Gastroesophageal sphincter (tissue), 4 donors: ENCODE data around the gene SLC23A2. TPM values are rescaled to one million over a fixed set of nuclear protein-coding genes. Genes with fewer than 3 reads are reported as not detected.

Experiments used
- ATAC-seq: fragments of 150-250 bp; one replicate; pipeline ENCODE4 v1.9.1; 2016; ENCODE audit warnings: mild to moderate bottlenecking, moderate library complexity
- H3K27ac ChIP-seq, 4 donors: fragments of 200-600 bp; sonication (generic) in 3 of 4; 1 replicate in 3 of 4; 2 replicates in 1 of 4; pipeline ENCODE4 v1.5.1; 2016 to 2019
- H3K27me3 ChIP-seq: fragments of 200-600 bp; sonication (generic); one replicate; pipeline ENCODE4 v1.5.1; 2019
- H3K36me3 ChIP-seq, 2 donors: fragments of 200-600 bp; sonication (generic); one replicate each; pipeline ENCODE4 v1.5.1; 2019; ENCODE audit warnings: control low read depth in 1 of 2
- H3K4me1 ChIP-seq, 3 donors: fragments of 200-600 bp; sonication (generic); 1 replicate in 2 of 3; 2 replicates in 1 of 3; pipeline ENCODE4 v1.5.1; 2016 to 2019; ENCODE audit warnings: control low read depth in 2 of 3
- H3K4me3 ChIP-seq, 2 donors: fragments of 200-600 bp; sonication (generic); one replicate each; pipeline ENCODE4 v1.5.1; 2019; ENCODE audit warnings: mild to moderate bottlenecking in 1 of 2, moderate library complexity in 1 of 2
- H3K9me3 ChIP-seq, 3 donors: fragments of 200-600 bp; sonication (generic); one replicate each; pipeline ENCODE4 v1.5.1; 2017 to 2019; ENCODE audit warnings: control low read depth in 2 of 3
- EP300 ChIP-seq: sonication (generic); formaldehyde crosslinking; IDR thresholded peaks from one replicate; pipeline ENCODE4 v1.6.1; 2017; ENCODE audit warnings: antibody characterized with exemption, mild to moderate bottlenecking
- POLR2A ChIP-seq, 2 donors: fragments of 450-650 bp; IDR thresholded peaks; one replicate each; pipeline ENCODE4 v1.6.1; 2017; ENCODE audit warnings: antibody characterized with exemption in 2 of 2, mild to moderate bottlenecking in 2 of 2, moderate library complexity in 1 of 2
- POLR2AphosphoS5 ChIP-seq: sonication (generic); formaldehyde crosslinking; IDR thresholded peaks from one replicate; pipeline ENCODE4 v1.6.1; 2017; ENCODE audit warnings: antibody characterized with exemption
- WGBS, 2 donors: methylation state at CpG; one replicate each; pipeline ENCODE4 v1.1.5; 2018; ENCODE audit warnings: low coverage in 1 of 2; 5-methylcytosine and 5-hydroxymethylcytosine counted together
- total RNA-seq, 4 donors: library from RNA; depleted of rRNA; stranded (reverse); fragments of >200 nt; gene quantifications; one replicate each; pipeline ENCODE4 v1.1.0, GENCODE V29; 2016
- TF ChIP-seq, protein P1 (sequence below), 4 experiments: fragments of 200-600 bp in 2 of 4; fragments of 450-650 bp in 2 of 4; sonication (generic) in 1 of 4; IDR thresholded peaks; one replicate each; pipeline ENCODE4 v1.5.1; 2017 to 2019; ENCODE audit warnings: antibody characterized with exemption in 4 of 4, mild to moderate bottlenecking in 2 of 4, moderate library complexity in 2 of 4

Gene SLC23A2
- total RNA-seq, 4 donors from 2014 or later, result 11.5 to 19.1 (median 15.1) TPM

DNA sequence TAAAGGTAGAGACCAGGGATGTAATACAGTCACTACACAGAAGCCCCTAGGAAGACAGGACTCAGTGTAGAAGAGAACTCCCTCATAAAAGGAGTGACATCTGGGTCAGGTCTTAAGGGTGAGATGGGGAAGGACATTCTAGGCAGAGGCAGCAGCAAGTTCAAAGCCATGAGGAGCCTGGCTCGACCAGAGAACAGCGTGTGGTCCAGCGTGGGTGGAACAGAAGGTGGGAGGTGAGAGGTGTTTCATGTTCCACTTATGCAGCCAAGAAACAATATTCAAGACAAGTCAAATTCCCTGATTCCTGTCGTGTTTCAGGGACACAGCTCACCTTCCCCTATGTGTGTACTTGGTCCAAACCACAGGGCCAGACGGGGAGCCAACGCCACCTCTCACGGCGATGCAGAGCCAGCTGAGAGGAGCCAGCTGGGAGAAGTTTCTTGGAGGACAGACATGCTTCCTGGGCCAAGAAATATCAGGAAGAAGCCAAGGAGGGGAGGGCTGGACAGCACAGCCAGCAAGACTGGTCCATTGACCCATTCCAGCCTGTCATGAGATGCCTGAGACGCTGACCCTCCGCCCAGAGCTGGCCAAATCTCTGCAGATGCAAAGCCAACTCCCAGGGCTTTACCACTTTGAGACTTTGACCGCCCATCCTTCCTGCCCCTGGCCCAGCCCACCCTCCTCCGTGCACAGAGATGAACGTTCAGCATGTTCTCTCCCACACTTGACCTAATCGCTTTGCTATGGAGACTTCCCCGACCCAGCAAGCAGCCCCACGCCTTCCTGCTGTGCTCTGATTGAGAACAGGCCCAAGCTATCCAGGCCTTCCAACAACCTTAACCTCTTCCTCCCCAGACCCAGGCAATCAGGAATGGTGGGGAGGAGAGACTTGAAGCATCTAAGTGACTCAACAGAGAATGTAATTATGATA lies 165.8 kb downstream of the SLC23A2 start:
- peak; percentile 78 for ATAC-seq
- Histone ChIP-seq H3K4me1 (peaks cover 0 to 24% (median 0%) of the 10 kb centered on the region in 3 donors), H3K9me3 (no peaks in the 10 kb centered on the region), H3K27ac (peak overlapping the region in 3 of 4 donors; percentile 9 to 60 (median 53)), H3K27me3 (no peaks in the 10 kb centered on the region), H3K36me3 (no peaks in the 10 kb centered on the region), H3K4me3 (no peak overlapping the region)
- TF ChIP-seq, protein P1, sequence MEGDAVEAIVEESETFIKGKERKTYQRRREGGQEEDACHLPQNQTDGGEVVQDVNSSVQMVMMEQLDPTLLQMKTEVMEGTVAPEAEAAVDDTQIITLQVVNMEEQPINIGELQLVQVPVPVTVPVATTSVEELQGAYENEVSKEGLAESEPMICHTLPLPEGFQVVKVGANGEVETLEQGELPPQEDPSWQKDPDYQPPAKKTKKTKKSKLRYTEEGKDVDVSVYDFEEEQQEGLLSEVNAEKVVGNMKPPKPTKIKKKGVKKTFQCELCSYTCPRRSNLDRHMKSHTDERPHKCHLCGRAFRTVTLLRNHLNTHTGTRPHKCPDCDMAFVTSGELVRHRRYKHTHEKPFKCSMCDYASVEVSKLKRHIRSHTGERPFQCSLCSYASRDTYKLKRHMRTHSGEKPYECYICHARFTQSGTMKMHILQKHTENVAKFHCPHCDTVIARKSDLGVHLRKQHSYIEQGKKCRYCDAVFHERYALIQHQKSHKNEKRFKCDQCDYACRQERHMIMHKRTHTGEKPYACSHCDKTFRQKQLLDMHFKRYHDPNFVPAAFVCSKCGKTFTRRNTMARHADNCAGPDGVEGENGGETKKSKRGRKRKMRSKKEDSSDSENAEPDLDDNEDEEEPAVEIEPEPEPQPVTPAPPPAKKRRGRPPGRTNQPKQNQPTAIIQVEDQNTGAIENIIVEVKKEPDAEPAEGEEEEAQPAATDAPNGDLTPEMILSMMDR (IDR thresholded peaks at IDR 0.05), result no peak
- TF ChIP-seq POLR2AphosphoS5, result peak; percentile 22
- WGBS, 2 donors, result 25 to 34% methylated on average over 7 to 8 of the region's 16 CpGs

DNA sequence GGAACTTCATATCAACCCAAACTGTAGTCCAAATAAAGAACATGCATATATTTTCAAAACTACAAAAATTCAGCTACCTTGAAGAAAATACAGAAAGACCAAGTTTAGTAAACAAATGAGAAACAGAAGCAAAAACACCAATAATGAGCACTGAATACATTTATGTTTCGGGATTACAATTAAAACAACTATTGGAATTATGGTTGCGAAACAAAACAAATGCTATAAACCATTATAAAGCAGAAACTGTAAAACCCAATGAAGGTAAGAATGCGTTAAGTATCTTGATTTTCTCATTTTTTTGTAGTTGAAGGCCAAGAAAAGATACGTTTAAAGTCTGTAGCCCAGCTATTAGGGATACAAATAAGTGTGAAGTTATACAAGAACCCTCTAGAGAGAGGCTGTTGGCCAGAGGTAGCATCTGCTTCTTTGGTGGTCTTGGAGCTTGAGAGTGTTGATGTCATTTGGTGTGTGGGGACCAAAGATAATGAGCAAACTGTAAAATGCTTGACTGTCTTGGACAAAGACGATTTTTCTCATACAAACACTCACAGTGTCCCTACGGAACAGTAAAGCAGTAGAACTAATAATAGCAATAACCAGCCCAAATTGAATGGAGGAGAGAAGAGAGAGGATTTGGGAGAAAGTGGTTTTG lies 168.1 kb downstream of the SLC23A2 start:
- Histone ChIP-seq H3K9me3 (no peaks in the 10 kb centered on the region), H3K4me1 (peaks cover 0 to 31% (median 0%) of the 10 kb centered on the region in 3 donors), H3K36me3 (no peaks in the 10 kb centered on the region), H3K27me3 (no peaks in the 10 kb centered on the region), H3K4me3 (no peak overlapping the region), H3K27ac (no peak overlapping the region)
- TF ChIP-seq EP300 (no peak), POLR2A (IDR thresholded peaks at IDR 0.05) (no peak), POLR2AphosphoS5 (no peak)
- TF ChIP-seq, protein P1 (IDR thresholded peaks at IDR 0.05), result no peak
- ATAC-seq, result no peak
- 59 to 64% methylated on average over 6 of the region's 6 CpGs for WGBS, 2 donors

DNA sequence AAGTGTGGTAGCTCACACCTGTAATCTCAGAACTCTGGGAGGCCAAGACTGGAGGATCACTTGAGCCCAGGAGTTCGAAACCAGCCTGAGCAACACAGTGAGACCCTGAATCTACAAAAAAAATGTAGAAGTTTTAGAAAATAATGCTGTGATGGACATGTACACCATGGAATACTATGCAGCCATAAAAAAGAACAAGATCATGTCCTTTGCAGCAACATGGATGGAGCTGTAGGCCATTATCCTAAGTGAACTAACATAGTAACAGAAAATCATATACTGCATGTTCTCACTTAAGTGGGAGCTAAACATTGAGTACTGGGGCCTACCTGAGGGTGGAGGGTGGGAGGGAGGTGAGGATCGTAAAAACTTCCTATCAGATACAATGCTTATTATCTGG lies 168.8 kb downstream of the SLC23A2 start:
- no peaks in the 10 kb centered on the region for H3K9me3 ChIP-seq
- no peak overlapping the region for H3K4me3 ChIP-seq
- whole genome bisulfite sequencing, 2 donors, result 87 to 100% methylated on average over 2 of the region's 2 CpGs
- H3K36me3 ChIP-seq, result no peaks in the 10 kb centered on the region
- H3K27ac ChIP-seq, result no peak overlapping the region
- ATAC-seq, result no peak
- H3K27me3 ChIP-seq, result no peaks in the 10 kb centered on the region
- TF ChIP-seq, protein P1 (IDR thresholded peaks at IDR 0.05), result no peak
- no peak for TF ChIP-seq POLR2A (IDR thresholded peaks at IDR 0.05)
- TF ChIP-seq EP300, result no peak
- TF ChIP-seq POLR2AphosphoS5, result no peak
- peaks cover 0 to 31% (median 0%) of the 10 kb centered on the region in 3 donors for H3K4me1 ChIP-seq

DNA sequence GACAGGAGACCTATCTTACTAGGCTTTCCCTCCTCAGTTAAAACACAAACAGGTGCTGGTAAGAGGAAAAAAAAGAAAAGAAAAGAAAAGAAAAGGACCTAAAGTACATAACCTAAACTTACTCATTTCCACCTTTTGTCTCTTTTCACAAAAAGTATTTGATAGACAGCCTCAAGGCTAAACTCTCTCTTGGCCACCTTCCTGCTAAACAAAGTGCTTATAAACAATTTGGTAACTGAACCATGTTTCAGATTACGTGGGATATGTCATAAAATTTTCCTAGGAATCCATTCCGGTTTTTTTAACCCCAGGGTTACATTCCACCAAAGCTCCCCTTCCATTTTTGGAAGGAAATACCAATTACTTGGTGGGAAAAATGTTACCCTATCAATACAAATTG lies 170.6 kb downstream of the SLC23A2 start:
- no peak overlapping the region for H3K4me3 ChIP-seq
- peaks cover 0 to 16% (median 0%) of the 10 kb centered on the region in 3 donors for H3K4me1 ChIP-seq
- H3K27me3 ChIP-seq, result no peaks in the 10 kb centered on the region
- H3K27ac ChIP-seq, result no peak overlapping the region
- TF ChIP-seq EP300, result no peak
- TF ChIP-seq, protein P1 (IDR thresholded peaks at IDR 0.05), result no peak
- no peak for TF ChIP-seq POLR2AphosphoS5
- no peak for TF ChIP-seq POLR2A (IDR thresholded peaks at IDR 0.05)
- WGBS, 2 donors, result 14 to 37% methylated on average over 2 of the region's 2 CpGs
- no peaks in the 10 kb centered on the region for H3K9me3 ChIP-seq
- ATAC-seq, result no peak
- no peaks in the 10 kb centered on the region for H3K36me3 ChIP-seq
